Measurements from ENCODE around the gene ACACA. TPM values are rescaled to one million over a fixed set of nuclear protein-coding genes. Genes with fewer than 3 reads are reported as not detected.

The ACACA gene
- total RNA-seq, 1 donor from 2014 or later: 76.0 TPM

DNA sequence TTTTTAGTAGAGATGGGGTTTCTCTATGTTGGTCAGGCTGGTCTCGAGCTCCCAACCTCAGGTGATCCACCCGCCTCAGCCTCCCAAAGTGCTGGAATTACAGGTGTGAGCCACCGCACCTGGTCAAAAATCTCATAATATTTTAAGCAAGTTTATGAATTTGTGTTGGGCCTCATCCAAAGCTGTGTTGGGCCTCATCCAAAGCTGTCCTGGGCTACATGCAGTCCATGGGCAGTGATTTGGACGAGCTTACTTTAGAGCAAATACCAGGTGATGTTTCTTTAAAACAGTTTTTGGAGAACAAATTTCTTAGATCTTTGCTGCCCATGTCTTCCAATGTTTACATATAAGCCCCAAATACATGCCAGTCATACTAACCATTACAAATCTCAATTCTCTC, 115.3 kb downstream of the ACACA start:
- DNase-seq: no peak

DNA sequence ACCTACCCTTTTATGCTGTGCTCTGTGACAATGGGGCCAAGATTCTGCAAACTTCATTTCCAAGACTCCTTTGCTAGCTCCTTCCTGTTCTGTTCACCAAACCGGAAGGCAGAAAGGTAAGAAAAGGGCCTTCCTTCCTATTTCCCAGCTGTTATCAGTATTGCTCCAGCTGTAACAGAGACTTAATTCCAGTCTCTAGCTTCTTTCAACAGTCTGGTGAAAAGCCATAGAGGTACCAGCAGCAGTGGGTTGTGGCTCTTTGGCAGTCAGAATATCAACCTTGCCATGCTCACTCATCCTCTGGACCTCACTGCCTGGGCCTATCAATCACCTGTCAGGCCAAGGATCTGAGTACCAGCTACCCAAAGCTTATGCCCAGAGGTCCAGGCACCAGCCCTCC, 120.2 kb downstream of the ACACA start:
- no peak for DNase-seq

DNA sequence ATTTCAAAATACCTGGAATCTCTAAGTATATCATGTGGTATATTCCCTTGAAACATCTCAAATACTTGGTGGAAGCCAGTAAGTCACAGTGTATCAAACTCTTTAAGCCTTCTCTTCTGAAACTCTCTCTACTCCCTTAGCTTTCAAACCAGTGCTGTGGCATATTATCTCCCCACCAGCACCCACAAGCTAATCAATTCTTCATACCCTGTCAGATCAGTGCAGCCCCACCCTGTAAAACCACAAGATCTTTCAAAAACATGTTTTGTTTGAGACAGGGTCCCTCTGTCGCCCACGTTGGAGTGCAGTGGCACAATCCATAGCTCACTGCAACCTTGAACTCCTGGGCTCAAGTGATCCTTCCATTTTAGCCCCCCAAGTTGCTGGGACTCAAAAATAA, 122.4 kb downstream of the ACACA start:
- DNase-seq: no peak

DNA sequence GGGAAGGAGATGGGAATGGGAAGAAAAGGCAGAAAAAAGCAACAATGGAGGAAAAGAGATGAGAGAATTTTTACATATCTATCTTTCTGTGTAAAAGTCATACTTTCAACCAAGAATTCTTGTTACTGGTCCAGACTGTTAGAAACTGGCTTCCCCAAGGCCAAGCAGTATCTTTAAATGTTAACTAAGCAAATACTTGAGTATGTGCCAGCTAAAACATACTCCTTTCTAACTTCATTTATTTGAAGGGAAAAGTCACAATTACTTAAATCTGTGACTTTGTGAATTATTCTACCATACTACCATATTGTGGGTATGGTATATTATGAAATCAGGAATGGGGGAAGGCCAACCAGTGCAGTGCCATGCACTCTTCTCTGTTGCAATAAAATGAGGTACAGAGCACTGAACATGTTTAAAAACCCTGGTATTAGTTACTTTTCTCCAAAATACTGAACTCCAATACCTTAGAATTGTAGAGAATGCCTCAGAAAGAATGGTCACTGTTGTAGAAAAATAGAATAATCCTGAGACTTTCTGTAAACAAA, 123.1 kb downstream of the ACACA start:
- DNase-seq: no peak

DNA sequence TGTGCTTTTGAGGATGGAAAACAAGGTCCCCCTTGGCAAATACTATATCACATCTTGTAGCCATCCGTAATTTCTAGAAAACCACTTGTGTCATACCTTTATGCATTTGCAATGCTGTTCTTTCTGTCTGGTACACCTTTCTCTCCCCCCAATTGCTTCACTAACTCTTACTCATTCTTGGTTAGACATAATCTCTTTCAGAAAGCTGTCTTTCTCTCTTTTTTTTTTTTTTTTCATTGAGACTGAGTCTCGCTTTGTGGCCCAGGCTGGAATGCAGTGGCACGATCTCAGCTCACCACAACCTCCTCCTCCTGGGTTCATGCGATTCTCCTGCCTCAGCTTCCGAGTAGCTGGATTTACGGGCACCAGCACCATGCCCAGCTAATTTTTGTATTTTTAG, 125.8 kb downstream of the ACACA start:
- no peak for DNase-seq

DNA sequence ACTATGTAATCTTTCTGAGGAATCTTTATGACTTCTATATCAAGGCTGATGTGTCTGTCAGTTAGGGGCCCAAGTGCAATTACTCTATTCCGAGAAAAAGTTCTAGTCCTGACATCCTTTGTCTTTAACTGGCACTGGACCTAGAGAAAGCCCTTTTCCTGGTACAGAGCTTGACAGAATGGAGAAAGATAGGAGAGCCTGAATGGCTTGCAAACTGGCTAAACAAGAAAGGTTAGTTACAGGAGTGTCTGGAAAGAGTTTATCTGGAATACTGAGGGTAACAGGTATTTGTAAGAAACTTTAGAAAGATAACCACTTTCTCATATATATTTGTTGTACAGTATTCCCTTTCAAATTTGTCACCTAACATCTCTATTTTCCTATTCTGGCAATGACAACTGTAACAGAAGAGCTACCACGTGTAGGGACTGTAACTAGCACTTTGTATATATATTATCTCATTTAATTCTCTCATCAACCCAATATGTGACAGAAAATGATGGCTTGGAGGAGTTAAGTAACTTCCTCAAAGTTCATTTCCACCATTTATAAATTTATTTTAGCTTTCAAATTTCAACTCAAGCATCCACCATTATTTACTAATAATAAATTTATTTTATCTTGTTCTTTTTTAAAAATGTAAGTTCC, 128.3 kb downstream of the ACACA start:
- DNase-seq: no peak

DNA sequence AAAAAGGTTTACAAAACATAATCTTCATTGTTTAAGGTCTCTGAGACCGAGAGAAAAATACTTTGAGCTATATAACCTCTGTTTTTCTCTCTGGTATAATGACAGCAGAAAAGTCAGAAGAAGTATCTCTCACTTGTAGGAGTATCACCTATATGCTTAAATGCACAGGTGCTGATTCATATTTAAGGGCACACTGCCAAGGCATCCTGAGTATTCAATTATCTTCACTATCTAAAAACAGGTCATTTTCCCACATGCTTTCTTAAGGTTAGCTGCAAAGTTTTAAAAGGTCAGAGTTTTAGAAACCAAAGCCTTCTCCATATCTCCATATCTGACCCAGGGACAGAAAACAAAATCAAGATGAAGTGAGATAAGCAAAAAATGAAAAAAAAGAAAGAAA, 130.2 kb downstream of the ACACA start:
- no peak for DNase-seq

DNA sequence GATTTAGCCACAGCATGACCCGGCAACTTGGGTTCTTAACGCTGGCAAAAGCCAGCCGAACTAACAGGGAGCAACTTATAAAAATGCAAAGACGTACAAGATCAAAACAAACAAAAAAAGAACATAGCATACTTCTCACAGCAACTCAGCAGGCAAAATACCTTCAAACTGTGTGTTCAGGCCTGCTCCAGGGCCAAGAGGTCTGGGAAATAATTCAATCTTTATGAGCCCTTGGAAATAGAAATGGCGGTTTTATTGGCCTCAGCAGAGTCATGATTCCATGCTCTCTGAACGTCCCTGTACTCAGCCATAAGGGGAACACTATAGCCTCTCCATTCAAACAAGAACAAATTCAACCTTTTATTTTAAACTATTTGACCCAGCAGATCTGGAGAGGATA, 132.2 kb downstream of the ACACA start:
- no peak for DNase-seq

DNA sequence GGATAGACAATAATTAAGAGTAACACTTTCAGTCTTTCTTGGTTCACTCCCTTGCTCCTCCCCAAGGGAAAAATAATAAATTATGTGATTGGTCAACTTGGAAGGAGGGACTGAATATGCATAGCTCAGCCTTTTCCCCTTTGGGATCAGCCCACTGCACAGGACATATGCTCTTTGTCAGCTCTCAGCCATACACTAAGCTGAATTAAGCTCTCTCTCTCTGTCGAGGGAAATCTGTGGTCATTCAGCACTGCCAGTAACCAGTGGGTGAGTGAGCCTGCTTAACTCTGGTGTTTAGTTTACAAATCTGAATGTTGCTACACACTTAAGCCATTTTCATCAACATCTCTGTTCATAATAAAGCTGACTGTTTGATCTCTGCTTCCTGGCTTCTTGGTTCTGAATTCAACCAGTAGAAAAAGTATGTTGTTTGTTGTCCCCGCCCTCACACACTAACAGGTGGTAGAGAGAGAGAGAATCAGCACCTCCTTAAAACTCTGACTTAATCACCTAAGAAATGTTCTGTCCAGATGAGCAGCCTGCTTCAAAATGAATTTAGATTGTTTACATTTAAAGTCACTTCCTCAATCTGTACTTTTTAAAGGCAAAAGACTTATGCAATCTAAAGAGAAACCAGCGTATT, 133.1 kb downstream of the ACACA start:
- no peak for DNase-seq

DNA sequence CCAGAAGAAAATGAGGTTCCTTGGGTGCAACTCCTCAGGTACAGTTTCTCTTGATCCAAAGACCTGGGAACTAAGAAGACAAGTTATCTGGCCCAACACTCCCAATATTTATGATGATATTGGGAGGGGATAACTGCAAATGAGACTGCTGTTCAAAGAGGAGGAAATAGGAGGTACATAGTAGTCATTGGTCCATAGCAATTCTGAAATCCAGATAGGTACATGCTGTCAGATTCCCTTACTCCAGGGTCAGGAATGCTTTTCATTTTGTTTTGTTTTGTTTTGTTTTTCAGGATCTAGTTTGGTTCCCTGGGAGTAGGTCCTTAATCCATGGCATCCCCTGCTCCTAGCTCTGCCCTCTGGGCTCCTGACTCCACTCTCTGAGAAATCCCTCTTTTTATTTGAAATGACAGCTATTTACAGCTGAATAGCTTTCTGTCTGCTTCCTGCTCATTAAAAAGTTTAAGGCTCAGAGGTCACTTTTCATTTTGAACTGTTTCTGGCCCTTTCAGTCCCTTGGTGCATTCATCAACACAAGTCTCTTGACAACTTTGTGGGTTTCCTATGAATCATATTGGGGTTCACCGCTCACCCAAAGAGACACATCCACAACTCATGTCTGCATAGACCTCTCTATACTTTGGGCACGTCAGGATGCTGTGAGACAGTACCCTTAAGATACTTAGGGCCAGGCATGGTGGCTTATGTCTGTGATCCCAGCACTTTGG, 141.0 kb downstream of the ACACA start:
- DNase-seq: no peak

DNA sequence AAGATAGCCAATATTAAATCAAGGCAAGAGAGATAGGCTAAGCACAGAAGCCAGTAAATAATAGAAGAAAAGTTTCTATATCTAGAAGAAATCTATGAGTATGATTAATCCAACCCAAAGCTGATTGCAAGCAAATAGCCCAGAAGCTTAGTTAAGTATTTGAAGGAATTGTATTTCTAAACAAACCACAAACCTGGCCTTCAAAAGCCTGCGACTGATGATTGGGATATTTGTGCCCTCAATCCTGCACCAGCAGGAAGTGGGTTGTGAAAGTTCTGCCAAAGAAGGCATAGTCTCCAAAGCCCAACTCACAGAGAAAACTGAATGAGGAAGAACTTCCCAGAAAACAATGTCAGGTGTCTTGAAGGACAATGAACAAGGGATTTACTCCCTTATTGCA, 145.3 kb downstream of the ACACA start:
- DNase-seq: no peak

DNA sequence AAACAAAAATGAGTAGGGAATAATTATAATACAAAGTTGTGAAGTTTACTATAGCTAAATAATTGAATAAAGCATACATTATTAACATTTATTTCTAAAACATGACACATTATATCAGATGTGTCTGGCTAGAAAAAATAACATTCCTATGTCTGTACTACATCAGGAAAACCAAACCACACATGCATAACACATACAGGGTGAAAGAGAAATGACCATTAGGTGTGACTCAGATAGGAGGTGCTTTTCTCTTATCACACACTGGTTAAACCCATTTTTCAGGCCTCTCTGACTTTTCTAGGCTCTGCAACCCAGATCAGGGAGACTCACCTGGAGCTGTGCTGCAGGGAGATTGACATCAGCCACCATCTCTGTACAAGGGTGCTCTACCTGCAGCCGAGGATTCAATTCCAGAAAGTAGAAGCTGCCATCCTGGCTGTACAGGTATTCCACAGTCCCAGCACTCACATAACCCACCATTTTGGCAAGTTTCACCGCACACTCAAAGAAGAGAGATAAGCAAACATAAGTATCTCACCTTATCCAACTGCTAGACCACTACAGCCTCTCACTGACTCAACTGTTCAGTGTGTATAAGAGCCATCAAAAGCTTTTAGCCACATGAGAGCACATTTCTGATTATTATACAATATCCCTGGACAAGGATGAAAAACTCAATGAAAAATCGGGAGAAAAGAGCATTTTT, 147.5 kb downstream of the ACACA start:
- DNase-seq: no peak

DNA sequence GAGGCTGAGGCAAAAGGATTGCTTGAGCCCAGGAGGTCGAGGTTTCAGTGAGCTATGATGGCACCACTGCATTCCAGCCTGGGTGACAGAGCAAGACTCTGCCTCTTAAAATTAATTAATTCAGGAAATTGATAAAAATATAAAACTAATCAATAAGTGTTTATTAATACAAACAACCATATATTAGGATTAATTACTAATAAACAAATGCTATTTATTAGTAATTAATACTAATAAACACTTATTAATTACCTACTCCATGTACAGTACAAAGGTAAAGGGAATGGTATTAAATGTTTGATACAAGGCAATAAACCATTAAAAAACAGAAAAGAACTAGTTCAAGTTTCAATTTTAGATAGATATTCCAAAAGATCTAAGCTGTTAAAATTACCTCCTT, 150.0 kb downstream of the ACACA start:
- no peak for DNase-seq

DNA sequence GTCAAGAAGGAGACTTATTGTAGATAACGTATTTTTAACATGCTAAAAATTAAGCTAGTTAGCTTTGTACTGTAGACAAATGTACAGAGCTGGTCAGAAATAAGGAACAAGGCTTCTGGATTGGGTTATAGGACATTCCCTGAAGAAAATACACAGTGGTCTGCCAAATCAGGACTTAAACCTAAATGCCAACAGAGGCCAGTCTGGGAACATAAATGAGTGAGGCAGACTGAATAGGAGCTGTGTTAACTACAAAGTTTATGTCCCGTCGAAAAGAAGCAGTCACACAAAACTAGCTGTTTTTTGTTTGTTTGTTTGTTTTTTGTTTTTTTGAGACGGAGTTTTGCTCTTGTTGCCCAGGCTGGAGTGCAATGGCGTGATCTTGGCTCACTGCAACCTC, 151.2 kb downstream of the ACACA start:
- no peak for DNase-seq

DNA sequence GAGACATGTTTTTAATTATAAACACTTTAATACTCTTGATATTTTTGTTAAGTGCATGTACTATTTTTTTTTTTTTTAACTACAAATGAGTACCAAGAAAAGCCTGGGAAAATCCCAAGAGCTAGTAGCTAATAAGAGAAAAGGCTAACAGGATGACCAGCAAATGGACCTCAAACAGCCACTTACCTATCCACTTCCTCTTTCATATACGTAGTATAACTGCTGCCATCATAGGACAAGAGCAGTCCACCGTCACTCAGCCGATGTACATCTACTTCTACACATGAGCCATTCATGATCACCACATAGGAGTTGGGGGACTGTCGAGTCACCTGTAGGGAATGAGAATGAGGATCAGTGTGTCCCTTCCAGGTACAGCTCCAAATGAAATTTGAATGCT, 158.8 kb downstream of the ACACA start:
- no peak for DNase-seq

DNA sequence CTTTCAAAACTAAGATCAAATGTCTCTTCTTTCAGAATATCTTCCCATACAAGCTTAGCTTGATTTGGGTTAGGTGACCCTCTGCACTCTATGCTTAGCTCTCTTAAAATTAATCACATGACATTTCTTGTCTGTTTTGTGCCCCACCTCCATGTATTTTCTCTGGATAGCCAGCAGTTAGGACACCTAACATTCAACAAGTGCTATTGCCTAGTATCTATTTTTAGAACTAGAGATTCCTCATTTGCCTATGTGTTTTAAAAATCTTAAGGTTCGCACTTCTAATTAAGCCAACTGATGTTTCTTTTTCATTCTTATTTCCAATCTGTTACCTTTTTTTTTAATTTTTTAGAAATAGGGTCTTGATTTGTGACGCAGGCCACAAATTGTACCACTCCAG, 160.6 kb downstream of the ACACA start:
- DNase-seq: no peak

DNA sequence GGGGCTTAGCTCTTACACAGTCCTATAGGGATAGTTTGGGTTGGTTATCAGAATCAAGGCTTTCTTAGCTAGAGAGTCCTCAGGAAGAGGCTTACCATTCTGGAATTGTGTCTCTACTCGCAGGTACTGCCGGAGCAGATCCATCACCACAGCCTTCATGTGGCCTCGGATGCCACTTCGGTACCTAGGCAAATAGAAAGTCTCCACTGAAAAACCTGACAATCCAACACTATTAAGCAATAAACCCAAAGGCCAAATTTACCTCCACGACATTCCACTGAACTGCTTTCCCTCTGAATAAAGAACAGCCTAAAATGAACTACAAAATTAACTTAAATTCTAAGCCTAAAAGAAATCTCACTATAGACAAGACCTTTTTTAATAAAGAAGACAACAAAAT, 166.3 kb downstream of the ACACA start:
- no peak for DNase-seq

DNA sequence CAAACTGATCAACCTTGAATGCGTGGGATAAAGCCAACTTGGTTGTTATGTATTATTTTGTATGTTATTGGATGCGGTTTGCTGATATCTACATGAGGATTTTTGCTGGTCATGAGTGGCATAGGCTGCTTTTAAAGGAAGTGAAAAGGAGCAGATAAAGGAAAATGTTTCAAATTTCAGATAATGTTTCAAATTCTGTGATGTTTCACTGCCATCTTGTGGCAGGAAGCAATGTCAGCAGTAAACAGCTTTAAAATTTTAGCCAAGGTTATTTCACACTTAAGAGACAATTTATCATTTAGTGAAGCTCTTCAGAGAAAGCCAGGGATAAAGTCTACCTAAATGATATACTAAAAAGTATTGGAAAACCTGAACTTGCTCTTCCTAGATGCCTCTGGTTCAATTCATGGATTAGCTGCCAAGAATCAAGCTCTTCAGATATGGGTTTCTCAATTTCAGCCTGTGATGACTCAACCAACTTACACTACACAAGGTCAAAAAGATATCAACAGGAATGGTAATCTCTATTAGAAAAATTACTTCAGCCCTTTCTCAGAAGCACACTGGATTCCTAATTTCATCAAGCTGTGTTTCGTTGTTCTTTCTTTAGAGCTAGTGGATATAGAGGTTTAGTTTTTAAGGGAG, 166.8 kb downstream of the ACACA start:
- DNase-seq: peak; percentile 0

DNA sequence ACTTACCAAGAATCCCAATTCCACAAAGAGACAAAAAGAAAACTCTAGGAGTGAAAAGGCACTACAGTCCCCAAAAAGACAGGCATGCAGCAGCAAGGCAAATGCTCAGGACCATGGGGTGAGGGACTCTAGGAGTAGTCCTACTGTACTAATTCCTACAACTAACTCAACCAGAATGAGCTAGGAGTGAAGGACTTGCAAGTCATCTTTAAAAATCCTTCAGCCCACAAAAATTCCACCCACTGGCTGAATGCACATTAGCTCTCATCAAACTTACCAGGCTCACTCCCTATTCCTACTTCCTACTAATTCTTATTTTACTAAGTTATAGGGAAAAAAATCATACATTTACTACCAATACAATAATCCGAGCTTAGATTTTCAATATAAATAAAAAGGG, 172.5 kb downstream of the ACACA start:
- DNase-seq: no peak

DNA sequence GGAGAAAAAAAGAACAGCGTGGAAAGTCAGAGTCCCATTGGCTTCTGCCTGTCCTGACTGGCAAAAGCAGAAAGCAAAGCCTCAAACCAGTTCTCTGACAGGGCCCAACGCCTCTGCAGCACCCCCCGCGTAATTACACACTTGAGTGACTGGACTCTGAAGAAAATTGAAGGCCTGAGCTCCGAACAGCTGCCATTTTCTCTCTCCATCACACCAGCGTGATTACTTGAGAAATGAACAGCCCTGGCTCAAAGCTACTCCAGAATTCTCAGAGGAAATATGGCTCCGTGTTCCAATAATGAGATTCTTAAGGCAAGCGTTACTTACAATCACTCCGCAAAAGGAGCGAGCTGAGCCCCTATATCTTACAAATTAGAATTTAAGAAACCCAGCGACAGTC, 173.6 kb downstream of the ACACA start:
- no peak for DNase-seq

DNA sequence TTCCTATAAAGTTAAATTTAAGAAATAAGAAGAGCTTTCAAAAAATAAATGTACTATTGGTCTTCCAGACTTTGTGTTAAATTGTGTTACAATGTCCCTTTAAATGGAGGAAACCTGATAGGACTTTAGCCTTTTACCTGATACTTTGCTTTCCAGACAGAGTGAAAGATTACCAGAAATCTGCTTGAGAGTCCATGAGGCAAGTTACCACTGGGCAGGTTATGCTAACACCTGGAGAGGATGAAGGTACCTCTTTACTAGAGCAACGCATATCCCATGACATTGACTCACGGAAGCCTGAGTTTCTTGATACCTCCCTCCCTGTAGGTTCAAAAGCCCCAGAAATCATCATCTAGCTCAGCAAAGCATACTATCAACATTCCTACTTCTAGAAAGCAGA, 174.7 kb downstream of the ACACA start:
- no peak for DNase-seq

DNA sequence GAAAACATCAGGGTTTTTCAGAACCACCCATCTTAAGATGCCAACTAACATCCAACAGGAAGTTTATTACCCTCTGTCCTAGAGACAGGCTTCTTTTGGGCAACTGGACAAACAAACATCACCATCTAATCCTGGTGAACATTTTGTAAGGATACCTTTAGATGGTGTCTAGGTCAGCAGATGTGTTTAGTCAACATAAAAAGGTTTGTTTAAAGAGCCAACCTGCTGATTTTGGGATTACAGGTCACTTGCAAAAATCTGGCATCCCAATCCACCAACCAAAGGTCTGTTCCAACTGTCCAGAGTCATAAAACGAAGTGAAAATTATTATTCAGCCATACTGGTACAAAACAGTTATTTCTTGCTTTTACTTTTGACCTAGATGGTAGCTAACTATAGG, 176.0 kb downstream of the ACACA start:
- DNase-seq: no peak
